ENCODE measurements around the gene MAPK11. TPM values are rescaled to one million over a fixed set of nuclear protein-coding genes. Genes with fewer than 3 reads are reported as not detected.

Gene MAPK11
- total and polyA plus RNA-seq, 4 donors = 8.3 to 15.3 (median 11.9) TPM

GRCh38 chr22:50318356-50318697 is 48.1 kb upstream of the MAPK11 start:
- peaks cover 0 to 2% (median 0%) of the 10 kb centered on the region in 4 donors for H3K36me3 ChIP-seq (ENCODE audit: control insufficient read depth in 4 of 4, insufficient read depth in 4 of 4, low read length in 4 of 4)

GRCh38 chr22:50317674-50318073 is 47.5 kb upstream of the MAPK11 start:
- H3K36me3 ChIP-seq (ENCODE audit: control insufficient read depth in 4 of 4, insufficient read depth in 4 of 4, low read length in 4 of 4) = peaks cover 0 to 2% (median 0%) of the 10 kb centered on the region in 4 donors
- no peak overlapping the region for H3K9ac ChIP-seq (ENCODE audit: insufficient read depth in 1 of 2, low read length in 2 of 2)
- no peak overlapping the region for H3K4me3 ChIP-seq
- H3K27me3 ChIP-seq (ENCODE audit: control insufficient read depth in 3 of 3, insufficient read depth in 3 of 3, low read length in 2 of 3) = no peaks in the 10 kb centered on the region
- DNase-seq (no peak), ATAC-seq (ENCODE audit: insufficient read depth, low FRiP score) (no peak)
- no peak overlapping the region for H3K27ac ChIP-seq (ENCODE audit: low read depth in 1 of 2, low read length in 1 of 2)
- H3K9me3 ChIP-seq (ENCODE audit: control insufficient read depth in 4 of 4, insufficient read depth in 3 of 4, low read length in 3 of 4) = no peaks in the 10 kb centered on the region
- WGBS, 2 donors = 94 to 98% methylated on average over 7 of the region's 7 CpGs
- H3K4me1 ChIP-seq (ENCODE audit: control insufficient read depth in 5 of 5, insufficient read depth in 5 of 5, low read length in 5 of 5) = peaks cover 0 to 14% (median 0%) of the 10 kb centered on the region in 5 donors
- TF ChIP-seq CTCF (IDR thresholded peaks at IDR 0.05; ENCODE audit: control extremely low read depth, extremely low read depth) = no peak

More at GRCh38 chr22:50318356-50318697, 48.1 kb upstream of the MAPK11 start:
- H3K9me3 ChIP-seq (ENCODE audit: control insufficient read depth in 4 of 4, insufficient read depth in 3 of 4, low read length in 3 of 4) = no peaks in the 10 kb centered on the region
- no peak for DNase-seq
- peaks cover 0 to 14% (median 0%) of the 10 kb centered on the region in 5 donors for H3K4me1 ChIP-seq (ENCODE audit: control insufficient read depth in 5 of 5, insufficient read depth in 5 of 5, low read length in 5 of 5)
- no peak overlapping the region for H3K27ac ChIP-seq (ENCODE audit: low read depth in 1 of 2, low read length in 1 of 2)
- no peak for ATAC-seq (ENCODE audit: insufficient read depth, low FRiP score)
- H3K9ac ChIP-seq (ENCODE audit: insufficient read depth in 1 of 2, low read length in 2 of 2) = no peak overlapping the region
- WGBS, 2 donors = 87 to 90% methylated on average over 7 of the region's 7 CpGs
- no peak for TF ChIP-seq CTCF (IDR thresholded peaks at IDR 0.05; ENCODE audit: control extremely low read depth, extremely low read depth)
- H3K4me3 ChIP-seq = no peak overlapping the region
- H3K27me3 ChIP-seq (ENCODE audit: control insufficient read depth in 3 of 3, insufficient read depth in 3 of 3, low read length in 2 of 3) = no peaks in the 10 kb centered on the region

- Histone ChIP-seq H3K9me3 (ENCODE audit: control insufficient read depth in 4 of 4, insufficient read depth in 3 of 4, low read length in 3 of 4) (no peaks in the 10 kb centered on the region), H3K9ac (ENCODE audit: insufficient read depth in 1 of 2, low read length in 2 of 2) (no peak overlapping the region), H3K27me3 (ENCODE audit: control insufficient read depth in 3 of 3, insufficient read depth in 3 of 3, low read length in 2 of 3) (no peaks in the 10 kb centered on the region), H3K4me3 (no peak overlapping the region), H3K4me1 (ENCODE audit: control insufficient read depth in 5 of 5, insufficient read depth in 5 of 5, low read length in 5 of 5) (peaks cover 0 to 14% (median 0%) of the 10 kb centered on the region in 5 donors), H3K27ac (ENCODE audit: low read depth in 1 of 2, low read length in 1 of 2) (no peak overlapping the region), H3K36me3 (ENCODE audit: control insufficient read depth in 4 of 4, insufficient read depth in 4 of 4, low read length in 4 of 4) (peaks cover 0 to 2% (median 0%) of the 10 kb centered on the region in 4 donors)
- TF ChIP-seq CTCF (IDR thresholded peaks at IDR 0.05; ENCODE audit: control extremely low read depth, extremely low read depth) = no peak
- no peak for DNase-seq
- no peak for ATAC-seq (ENCODE audit: insufficient read depth, low FRiP score)
- WGBS, 2 donors = 90 to 92% methylated on average over 9 of the region's 9 CpGs
These were observed 47.0 kb upstream of the MAPK11 start for GRCh38 chr22:50317178-50317577.
